NCI-H510A (cell line): Measurements from ENCODE around the gene EGR4.
"Not testable (repeated sequence)": the region's sequence is repeated elsewhere in the genome, so short reads cannot be mapped to it uniquely, and the experiment has no call there.

Experiments used
- DNase-seq: peaks from one replicate; lab custom pipeline; 2025; lab: John Stamatoyannopoulos, UW

EGR4 gene

DNA sequence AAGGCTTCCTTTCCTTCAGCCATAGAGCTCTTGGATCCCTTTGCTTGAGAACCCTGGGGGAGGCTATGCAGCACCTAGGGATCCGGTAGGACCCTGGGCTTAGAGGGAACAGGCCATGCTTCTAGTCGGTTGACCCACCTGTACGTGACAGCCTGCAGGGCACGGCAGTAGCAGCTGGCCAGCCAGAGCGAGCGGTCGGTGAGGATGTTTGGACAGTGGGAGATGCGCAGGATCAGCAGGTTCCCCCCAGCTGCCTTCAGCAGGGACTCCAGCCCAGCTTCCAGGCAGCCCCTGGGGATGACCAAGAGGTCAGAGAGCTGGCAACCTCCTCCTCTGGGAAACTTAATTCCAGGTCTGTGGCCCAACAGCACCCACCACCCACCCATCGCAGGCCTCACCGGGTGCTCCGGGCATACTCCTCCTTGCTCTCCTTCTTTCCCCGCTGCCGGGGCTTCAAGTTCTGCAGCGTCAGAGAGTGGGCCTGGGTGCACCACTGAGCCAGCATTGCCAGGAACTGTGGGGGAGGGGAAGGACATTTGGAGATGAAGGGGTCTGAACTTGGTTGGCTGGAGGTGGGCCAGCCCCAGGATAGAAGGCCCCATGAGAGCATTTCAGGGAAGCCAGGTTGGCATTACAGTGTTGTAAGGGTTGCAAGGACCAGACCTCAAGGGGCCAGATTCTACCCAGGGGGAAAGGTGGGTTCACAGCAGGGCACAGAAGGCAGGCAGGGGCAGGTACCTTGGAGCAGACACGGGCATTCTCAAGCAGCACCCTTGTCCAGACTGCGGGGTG lies 29.6 kb downstream of the EGR4 start:
- DNase-seq = no peak

DNA sequence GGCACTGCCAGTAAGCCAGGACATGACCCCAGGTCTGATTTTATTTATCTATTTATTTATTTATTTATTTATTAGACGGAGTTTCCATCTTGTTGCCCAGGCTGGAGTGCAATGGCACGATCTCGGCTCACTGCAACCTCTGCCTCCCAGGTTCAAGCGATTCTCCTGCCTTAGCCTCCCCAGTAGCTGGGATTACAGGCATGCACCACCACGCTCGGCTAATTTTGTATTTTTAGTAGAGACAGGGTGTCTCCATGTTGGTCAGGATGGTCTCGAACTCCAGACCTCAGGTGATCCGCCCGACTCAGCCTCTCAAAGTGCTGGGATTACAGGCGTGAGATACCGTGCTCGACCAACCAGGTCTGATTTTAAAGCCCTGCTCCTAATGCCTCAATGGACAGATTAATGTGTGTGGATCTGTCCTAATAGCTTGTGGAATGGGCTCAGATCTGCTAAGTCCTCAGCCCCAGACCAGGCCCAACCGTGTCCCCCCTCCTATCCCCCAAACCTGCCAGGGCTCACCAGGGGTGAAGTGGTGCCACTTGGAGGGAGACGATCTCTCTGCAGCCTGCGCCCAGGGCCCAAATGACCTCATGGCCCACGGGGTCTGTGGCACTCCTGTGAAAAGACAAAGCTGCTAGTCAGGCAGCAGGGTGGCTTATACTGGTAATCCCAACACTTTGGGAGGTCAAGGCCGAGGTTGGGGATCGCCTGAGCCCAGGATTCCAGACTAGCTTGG lies 30.5 kb downstream of the EGR4 start:
- not testable (repeated sequence) for DNase-seq

DNA sequence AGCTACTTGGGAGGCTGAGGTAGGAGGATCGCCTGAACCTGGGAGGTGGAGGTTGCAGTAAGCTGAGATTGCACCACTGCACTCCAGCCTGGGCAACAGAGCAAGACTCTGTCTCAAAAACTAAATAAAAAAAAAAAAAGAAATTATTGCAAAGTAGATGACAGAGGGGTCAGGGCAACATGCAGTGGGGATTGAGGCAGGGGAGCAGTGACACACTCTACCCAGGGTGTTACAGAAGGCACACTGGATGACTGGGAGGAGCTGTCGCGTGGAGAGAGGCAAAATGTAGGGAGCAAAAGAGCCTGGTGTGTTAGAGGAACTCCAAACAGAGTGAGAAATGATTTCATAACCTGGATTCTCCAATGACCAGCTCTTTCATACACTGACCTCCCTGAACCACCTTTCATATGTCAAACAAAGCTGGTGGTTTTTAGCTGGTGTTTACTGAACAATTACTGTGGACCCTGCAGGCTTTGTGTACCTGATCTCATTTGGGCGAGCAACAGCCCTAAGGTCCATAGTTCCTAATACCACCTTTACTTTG lies 31.2 kb downstream of the EGR4 start:
- DNase-seq = no peak

DNA sequence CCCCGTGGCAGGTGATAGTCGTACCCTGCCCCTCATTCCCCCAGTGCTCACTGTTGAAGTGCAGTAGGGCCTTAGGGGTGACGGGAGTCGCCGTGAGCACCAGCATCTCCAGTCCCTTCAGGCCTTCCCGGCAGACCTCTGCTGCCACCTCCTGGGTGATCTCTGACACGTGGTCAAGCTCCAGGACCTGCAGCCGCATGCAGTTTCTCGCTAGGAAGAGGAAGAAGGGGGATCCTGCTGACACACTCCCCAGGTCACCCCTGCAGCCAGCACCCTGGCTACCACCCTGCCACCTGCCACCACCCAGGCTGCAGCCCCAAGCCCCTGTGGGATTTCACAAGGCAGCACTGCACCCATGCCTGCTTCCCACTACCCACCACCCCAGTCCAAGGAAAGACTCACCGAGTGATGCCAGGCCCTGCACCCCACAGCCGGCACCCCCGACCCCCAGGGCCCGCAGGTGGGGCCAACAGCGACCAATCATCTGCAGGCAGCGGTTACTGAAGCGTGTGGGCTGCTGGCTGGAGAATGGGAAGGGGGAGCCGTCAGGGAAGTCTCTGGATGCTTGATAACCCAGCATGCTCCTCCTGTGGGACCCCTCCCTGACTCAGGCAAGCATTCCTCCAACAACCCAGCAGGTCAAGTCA lies 32.9 kb downstream of the EGR4 start:
- no peak for DNase-seq

DNA sequence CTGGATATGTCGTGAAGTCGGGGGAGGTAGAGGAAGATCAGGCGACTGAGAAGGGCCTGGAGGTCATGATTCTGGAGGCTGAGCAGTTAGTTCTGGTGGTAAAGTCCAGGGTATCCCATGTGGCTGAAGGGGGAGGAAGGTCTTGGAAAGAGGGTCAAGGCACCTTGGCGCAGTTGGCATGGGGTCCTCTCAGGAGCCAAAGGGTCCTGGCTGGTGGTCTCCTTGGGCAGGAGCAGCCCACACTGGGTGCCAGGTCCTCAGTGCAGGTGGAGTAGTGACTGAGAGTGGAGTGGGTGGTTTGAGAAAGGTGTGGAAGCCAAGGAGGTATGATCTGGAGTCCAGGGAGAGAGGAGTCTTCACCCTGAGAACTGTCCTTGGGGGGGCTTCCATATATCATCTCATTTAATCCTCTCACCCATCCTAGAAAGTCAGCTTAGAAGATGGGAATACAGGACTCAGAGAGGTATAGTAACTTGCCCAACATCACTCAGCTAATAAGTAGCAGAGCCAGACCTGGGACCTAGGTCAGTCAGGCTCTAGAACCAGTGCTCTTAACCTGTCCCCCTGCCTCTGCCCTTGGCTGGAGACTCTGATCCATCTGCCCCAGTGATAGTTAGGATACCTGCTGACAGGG lies 33.5 kb downstream of the EGR4 start:
- DNase-seq = no peak

DNA sequence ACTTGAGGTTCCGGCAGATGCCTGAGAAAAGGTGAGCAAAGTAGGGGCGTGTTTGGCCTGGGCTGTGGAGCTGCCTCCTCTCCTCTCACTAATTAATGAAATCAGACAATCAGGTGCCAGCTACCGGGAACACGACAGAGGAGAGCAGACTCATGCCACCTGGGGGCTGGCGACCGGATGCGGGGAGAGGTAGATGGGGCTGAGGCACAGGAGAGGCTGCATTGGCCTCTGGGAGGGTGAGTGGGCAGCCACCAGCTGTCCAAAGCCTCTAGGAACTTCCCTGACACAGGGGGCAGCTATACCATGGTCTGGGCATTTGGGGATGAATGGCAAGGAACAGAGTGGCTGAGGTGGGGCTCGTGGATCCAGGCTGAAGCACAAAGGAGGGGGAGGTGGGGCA lies 34.1 kb downstream of the EGR4 start:
- DNase-seq = no peak

DNA sequence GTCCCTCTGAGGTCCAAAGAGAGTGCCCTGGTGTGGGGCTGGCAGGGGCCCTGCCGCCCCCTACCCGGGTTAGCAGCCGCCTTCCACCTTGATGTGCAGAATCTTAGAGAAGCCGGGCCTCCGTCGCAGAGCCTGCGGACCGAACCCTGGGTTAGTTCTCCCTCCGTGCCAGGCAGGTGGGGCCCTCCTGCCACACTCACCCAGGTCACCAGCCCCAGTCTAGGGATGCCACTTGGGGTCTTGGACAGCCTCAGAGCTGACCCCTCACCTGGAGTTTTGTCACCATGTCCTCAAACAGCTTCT lies 34.5 kb downstream of the EGR4 start:
- no peak for DNase-seq

DNA sequence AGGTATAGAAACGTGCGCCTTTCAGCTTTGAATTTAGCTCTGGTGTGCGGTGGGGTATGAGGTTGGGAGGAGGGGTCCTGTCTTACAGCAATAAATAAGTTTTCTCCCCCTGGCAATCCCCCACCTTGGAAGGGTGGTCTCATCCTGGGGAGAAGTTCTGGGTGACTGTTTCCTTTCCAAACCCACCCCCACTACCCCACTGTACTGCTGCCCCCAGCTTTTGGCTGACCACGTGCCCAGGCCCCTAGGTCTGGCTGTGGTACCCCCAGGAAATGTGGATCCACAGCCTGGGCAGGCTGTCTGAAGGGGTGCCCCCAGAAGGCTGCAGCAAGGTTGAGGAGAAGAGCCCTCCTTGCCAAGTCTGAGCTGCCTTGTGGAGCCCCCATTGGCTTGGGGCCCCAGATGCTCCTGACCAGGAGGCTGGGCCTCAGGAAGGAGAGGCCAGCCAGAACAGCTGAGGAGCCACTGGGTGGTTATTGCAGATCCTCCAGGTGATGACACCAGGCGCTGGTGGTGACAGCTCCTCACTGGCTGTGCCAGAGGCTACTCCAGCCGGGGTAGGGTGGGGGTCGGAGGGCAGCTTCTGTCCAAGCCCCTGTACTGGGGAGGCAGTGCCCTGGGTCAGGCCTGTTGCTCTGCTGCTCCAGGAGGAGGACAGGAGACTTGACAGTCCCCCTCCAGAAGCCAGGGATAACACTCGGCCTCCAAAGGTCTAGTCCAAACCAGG lies 35.0 kb downstream of the EGR4 start:
- no peak for DNase-seq

DNA sequence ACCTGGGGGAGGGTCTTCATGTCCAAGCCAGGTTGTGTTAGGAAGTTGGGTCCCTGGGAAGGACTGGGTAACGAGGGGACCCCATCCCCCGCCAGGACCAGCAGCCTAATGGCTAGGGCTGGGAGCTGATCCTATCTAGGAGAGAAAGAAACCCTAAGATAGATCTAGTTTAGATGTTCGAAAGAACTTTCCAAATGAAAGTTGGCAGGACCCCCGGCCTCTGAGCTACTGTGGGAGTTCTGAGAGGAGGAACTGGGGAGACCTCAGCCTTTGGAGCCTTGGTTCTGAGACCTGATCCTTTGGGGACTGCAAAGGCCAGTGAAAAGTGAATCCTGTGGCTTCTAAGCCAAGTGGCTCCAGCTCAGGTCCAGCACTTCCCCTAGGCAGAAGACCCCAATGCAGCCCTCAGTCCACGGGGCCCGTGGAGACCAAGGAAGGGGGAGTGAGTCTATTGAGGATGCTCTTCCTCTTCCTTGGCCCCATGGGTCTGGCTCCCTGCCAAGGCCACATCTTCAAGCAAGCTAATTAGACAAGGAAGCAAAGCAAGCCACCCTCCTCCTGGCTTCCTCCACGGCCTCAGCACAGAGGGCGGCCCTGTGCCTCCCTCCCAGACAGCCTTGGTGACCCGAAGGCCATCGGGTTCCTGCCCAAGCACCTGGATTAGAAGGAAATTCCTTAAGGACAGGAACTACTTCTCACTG lies 35.8 kb downstream of the EGR4 start:
- DNase-seq = no peak

DNA sequence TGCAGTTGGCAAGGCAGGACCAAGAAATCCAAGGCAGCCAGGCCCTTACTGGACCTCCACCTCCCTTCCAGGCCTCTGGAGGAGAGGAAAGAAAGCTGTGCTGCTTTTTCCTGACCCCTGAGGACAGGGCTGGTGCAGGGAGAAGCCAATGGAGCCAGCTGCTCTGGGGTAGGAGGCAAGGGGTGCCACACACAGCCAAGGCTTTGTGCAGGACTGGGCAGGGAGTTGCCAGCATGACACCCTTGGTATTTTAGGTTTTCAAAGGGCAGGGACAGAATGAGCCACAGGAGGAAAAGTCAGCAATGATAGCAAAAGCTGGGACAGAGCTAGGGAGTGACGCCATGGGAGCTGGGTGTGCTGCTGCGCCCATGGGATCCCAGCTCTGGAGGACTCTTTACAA lies 36.3 kb downstream of the EGR4 start:
- no peak for DNase-seq

DNA sequence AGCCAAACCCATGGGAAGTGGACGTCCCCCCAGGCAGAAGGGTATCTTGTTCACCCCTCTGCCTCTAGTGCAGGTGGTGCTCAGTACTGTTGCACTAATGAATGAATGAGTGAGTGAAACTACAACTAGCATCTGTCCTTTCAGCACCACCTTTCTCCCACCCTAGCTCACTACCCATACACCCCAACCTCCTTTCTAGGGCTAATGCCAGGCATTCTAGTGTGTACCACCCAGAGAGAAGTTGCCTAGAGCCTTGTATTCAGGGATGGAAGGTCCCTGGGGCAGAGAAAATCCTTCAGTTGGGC lies 36.8 kb downstream of the EGR4 start:
- DNase-seq = no peak

DNA sequence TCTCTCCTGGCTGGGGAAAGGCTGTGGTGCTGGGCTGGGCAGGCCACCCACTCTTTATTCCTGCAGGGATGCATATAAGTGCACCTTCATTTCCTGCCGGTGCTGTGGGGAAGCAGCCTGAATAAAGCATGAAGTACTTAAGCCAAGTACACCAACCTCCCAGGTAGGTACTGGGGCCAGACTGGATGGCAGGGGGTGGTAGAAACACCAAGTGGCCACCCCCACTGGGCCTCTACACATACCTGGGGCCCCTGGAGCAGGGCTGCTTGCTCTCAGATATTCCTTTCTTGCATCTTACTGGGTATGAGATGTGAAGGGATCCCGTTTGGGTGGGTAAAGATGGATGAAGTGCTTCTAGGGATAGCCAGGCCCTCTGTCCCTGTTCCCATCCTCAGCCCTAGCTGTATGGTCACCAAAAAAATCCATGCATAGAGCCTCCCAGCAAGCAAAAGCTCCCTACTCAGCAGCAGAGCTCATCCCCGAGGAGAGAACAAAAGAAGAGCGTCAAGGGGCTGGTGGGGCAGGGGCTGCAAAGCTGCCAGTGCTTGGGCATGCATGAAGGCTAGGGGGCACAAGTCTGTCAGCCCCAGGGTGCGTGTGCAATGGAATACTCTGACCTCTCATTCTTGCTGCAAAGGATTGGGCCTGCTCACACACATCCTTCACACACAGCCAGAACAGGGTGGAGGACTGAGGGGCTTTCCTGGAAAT lies 37.3 kb downstream of the EGR4 start:
- no peak for DNase-seq

DNA sequence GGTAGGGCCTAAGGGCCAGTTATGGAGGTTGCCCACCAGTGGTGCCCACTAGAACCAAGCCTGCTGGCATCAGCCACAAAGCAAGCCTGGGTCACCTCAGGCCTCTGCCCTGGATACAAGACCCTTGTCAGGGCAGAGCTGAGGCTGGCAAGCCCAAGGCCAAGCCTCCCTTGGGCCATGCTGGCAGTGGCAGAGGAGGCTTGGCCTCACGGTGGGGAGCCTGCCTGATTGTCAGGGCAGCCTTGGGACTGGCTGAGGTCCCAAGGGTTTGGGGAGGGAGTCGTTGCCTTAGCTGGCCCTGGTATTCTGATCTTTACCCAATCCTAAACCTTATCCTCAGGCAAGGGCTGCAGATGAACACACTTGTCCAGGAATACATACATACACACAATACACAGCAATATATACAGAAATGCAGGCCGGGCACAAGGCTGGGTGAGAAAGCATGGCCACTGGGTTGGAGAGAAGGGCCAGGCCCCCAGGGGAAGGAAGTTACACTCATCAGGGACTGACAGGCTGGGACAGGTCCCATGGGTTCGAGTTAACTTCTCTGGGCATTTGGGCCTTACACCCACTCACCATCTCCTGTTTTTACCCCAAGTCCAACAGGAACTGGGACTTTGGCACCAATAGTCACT lies 38.2 kb downstream of the EGR4 start:
- no peak for DNase-seq

DNA sequence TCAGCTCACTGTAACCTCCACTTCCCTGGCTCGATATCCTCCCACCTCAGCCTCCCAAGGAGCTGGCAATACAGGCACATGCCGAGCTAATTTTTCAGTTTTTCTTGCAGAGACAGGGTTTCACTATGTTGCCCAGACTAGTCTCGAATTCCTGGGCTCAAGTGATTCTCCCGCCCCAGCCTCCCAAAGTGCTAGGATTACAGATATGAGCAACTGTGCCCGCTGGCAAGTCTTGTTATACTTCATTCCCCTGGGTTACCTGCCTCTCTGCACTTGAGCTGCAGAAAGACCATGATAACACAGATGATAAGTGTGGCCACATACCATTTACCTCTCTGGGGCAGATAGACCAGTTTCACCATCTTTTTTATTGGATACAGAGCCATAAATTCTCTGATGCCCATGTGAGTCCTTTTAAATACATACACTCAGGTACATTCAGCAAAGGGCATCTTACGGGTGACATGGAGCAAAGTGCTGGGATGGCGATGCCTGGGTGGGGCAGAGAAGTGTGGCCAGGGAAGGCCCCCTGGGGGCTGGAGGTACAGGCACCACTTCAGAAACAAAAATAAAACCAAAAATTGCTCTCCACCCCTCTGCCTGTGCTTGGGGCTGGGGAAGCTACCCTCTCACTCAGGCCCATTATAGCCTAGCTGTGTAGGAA lies 38.9 kb downstream of the EGR4 start:
- DNase-seq = no peak

DNA sequence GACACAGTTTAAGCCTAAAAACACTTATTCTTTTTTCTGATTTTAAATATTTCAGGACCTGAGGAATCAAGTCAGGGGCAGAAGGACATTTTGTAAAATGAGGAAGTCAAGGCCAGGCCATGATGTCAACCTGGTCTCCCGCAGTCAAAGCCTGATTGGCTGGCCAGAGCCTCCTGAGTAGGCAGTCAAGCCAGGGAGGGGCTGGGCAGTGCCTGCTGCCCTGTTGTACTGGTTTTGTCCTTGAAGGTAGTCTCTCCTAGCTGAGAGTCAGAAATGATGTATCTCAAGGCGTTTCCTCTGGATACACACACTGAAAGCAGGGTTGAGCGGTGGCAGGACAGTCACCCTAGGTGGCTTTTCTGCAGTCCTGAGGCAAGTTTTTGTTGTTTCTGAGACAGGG lies 39.4 kb downstream of the EGR4 start:
- DNase-seq = no peak

DNA sequence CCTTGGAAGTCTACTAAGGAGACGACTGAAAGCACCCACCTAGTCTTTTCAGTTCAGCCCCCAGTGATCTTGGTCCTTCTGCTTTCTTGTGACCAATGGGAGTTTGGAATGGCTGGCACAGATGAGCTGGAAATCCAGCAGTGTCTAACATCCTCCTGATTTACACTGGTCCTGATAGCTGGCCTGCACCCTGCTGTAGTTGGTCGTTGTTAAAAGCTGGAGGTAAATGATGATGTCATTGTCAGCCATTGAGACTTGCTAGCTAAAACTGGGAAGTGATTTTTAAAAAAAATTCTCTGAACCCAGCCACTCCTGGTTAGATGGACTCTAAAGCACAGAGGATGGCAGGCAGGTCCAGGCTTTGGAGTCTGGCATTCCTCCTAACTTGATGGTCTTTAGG lies 39.9 kb downstream of the EGR4 start:
- DNase-seq = no peak

DNA sequence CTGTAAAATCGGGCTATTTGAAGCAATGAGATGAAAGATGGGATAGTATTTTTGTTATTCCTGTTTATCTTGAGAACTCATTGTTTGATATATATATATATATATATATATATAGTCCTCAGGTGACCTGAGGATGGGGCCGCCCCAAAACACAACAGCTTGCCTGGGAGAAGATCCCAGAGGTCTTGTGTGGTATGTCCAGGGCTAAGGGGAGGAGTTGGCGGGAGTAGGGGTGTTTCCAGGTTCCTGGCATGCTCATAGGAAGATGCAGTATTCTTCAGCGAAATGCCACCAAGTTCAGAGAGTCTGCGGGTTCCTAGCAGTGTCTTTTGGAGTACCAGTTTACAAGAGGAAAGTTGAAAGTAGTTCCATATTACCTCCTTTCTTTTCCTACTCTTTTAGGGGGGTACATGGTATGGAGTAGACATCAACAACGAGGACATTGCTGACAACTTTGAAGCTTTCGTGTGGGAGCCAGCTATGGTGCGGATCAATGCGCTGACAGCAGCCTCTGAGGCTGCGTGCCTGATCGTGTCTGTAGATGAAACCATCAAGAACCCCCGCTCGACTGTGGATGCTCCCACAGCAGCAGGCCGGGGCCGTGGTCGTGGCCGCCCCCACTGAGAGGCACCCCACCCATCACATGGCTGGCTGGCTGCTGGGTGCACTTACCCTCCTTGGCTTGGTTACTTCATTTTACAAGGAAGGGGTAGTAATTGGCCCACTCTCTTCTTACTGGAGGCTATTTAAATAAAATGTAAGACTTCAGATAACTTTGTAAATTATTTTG lies 40.9 kb downstream of the EGR4 start:
- DNase-seq = no peak

DNA sequence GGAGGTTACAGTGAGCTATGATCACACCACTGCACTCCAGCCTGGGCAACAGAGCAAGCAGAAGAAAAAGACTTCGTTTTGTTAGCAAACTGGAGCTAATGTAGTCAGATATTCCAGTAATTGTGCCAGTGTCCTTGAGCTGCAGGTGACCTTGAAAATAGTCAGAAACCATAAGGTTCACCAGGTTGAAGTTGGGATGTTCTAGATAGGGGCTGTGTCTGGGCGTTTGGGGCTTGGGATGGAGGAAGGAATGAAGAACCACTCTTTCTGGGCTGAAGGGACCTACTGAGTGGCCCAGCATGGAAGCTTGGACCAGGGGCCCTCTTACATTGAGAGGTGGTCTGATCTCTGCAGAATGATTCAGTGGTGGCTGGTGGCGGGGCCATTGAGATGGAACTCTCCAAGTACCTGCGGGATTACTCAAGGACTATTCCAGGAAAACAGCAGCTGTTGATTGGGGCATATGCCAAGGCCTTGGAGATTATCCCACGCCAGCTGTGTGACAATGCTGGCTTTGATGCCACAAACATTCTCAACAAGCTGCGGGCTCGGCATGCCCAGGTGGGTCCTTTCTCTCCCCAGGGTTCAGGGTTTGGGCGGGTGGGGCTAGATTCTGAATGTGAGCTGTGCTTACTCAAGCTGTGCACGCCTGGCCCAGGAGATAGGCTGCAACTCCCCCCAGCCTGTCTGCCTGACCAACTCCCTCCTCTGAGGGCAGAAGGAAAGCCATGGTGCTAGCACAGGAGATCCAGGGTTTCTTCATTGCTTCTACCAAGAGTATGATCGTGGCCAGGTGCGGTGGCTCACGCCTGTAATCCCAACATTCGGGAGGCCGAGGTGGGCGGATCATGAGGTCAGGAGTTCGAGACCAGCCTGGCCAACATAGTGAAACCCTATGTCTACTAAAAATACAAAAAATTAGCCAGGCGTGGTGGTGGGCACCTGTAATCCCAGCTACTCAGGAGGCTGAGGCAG lies 42.2 kb downstream of the EGR4 start:
- no peak for DNase-seq
